Left ventricle myocardium inferior (tissue), 1 donor: Measurements from ENCODE around the gene KIF6. TPM values are rescaled to one million over a fixed set of nuclear protein-coding genes. Genes with fewer than 3 reads are reported as not detected.
A peak's percentile ranks its signal among the peaks of the same experiment; 100 is the strongest.

Experiments used
- DNase-seq: peaks from one replicate; pipeline ENCODE4 v3.0.0-alpha.2; 2020
- H3K27ac ChIP-seq: fragments of 200-600 bp; replicated peaks from 2 replicates; pipeline ENCODE4 v1.8.0; 2021
- H3K27me3 ChIP-seq: fragments of 200-600 bp; 2 replicates; pipeline ENCODE4 v1.8.0; 2021; ENCODE audit warnings: low read depth
- H3K36me3 ChIP-seq: fragments of 200-600 bp; 2 replicates; pipeline ENCODE4 v1.8.0; 2021
- H3K4me1 ChIP-seq: fragments of 200-600 bp; 2 replicates; pipeline ENCODE4 v1.8.0; 2021
- H3K4me3 ChIP-seq: fragments of 200-600 bp; 2 replicates; pipeline ENCODE4 v1.8.0; 2021; ENCODE audit warnings: mild to moderate bottlenecking, moderate library complexity
- H3K9me3 ChIP-seq: fragments of 200-600 bp; replicated peaks from 2 replicates; pipeline ENCODE4 v1.8.0; 2021
- CTCF ChIP-seq: fragments of 200-600 bp; IDR thresholded peaks from 2 replicates; pipeline ENCODE4 v1.8.0; 2021; ENCODE audit warnings: antibody characterized with exemption, mild to moderate bottlenecking, borderline replicate concordance
- intact Hi-C: fragments of 100-400 bp; cut with micrococcal nuclease; formaldehyde crosslinking; loops from one replicate; pipeline ENCODE4 v1.11.0; 2022
- total RNA-seq: library from RNA; stranded (reverse); fragmentation: NEBNext Ultra II Directional; extraction: Animal tissue kit (Norgen Biotek cat#: 25700); gene quantifications from one replicate; pipeline ENCODE4 v1.2.1, GENCODE V29; 2021
- donor health status: DM: no; HTN: yes; CAD: no; lungs with severe emphysema.

The KIF6 gene
- total RNA-seq, 1 donor from 2014 or later: 0.69 TPM

GRCh38 chr6:39353698-39354315, 371.4 kb downstream of the KIF6 start:
- no peak for DNase-seq
- Histone ChIP-seq H3K4me3 (no peak overlapping the region), H3K9me3 (no peaks in the 10 kb centered on the region), H3K4me1 (peaks cover 5% of the 10 kb centered on the region), H3K36me3 (no peaks in the 10 kb centered on the region), H3K27ac (no peak overlapping the region), H3K27me3 (peaks cover 6% of the 10 kb centered on the region)
- no peak for TF ChIP-seq CTCF
- intact Hi-C loops: no loop called here

- Histone ChIP-seq H3K4me1 (no peaks in the 10 kb centered on the region), H3K9me3 (no peaks in the 10 kb centered on the region), H3K36me3 (no peaks in the 10 kb centered on the region), H3K4me3 (no peak overlapping the region), H3K27ac (no peak overlapping the region), H3K27me3 (peaks cover 6% of the 10 kb centered on the region)
- no peak for TF ChIP-seq CTCF
- no peak for DNase-seq
- intact Hi-C loops: no loop called here
Observed at GRCh38 chr6:39350723-39351505, 374.3 kb downstream of the KIF6 start.

GRCh38 chr6:39348740-39349139, 376.5 kb downstream of the KIF6 start:
- TF ChIP-seq CTCF: no peak
- no peak overlapping the region for H3K4me3 ChIP-seq
- H3K9me3 ChIP-seq: no peaks in the 10 kb centered on the region
- peaks cover 6% of the 10 kb centered on the region for H3K27me3 ChIP-seq
- H3K4me1 ChIP-seq: no peaks in the 10 kb centered on the region
- no peaks in the 10 kb centered on the region for H3K36me3 ChIP-seq
- intact Hi-C loops: no loop called here
- DNase-seq: no peak
- H3K27ac ChIP-seq: no peak overlapping the region

- peaks cover 5% of the 10 kb centered on the region for H3K4me1 ChIP-seq
- H3K27me3 ChIP-seq: peaks cover 6% of the 10 kb centered on the region
- intact Hi-C loops: no loop called here
- H3K27ac ChIP-seq: no peak overlapping the region
- no peak overlapping the region for H3K4me3 ChIP-seq
- DNase-seq: peak; percentile 63
- no peaks in the 10 kb centered on the region for H3K9me3 ChIP-seq
- H3K36me3 ChIP-seq: no peaks in the 10 kb centered on the region
- TF ChIP-seq CTCF: peak; percentile 91
Observed at GRCh38 chr6:39347906-39348585, 377.2 kb downstream of the KIF6 start.

GRCh38 chr6:39347206-39347605, 378.0 kb downstream of the KIF6 start:
- DNase-seq: no peak
- H3K27me3 ChIP-seq: peaks cover 6% of the 10 kb centered on the region
- TF ChIP-seq CTCF: no peak
- peaks cover 10% of the 10 kb centered on the region for H3K4me1 ChIP-seq
- no peaks in the 10 kb centered on the region for H3K36me3 ChIP-seq
- intact Hi-C loops: no loop called here
- no peak overlapping the region for H3K27ac ChIP-seq
- no peak overlapping the region for H3K4me3 ChIP-seq
- H3K9me3 ChIP-seq: no peaks in the 10 kb centered on the region
